GM10847 (cell line): ENCODE measurements around the gene SLC6A8.

Source experiments
- POLR2A ChIP-seq: IDR thresholded peaks from 2 replicates; pipeline ENCODE4 v1.6.1; 2011; ENCODE audit not compliant: insufficient read length; ENCODE audit errors: extremely low read depth

Gene SLC6A8

GRCh38 chrX:153697924-153698865 lies 10.5 kb downstream of the SLC6A8 start:
- no peak for TF ChIP-seq POLR2A

- no peak for TF ChIP-seq POLR2A
These were observed 12.7 kb downstream of the SLC6A8 start for GRCh38 chrX:153700376-153700945.

GRCh38 chrX:153700967-153701366 lies 13.2 kb downstream of the SLC6A8 start:
- no peak for TF ChIP-seq POLR2A

GRCh38 chrX:153701706-153702105 lies 14.0 kb downstream of the SLC6A8 start:
- no peak for TF ChIP-seq POLR2A

GRCh38 chrX:153702336-153703035 lies 14.8 kb downstream of the SLC6A8 start:
- no peak for TF ChIP-seq POLR2A

- no peak for TF ChIP-seq POLR2A
These were observed 15.3 kb downstream of the SLC6A8 start for GRCh38 chrX:153703036-153703370.

- TF ChIP-seq POLR2A = no peak
These were observed 16.3 kb downstream of the SLC6A8 start for GRCh38 chrX:153704021-153704526.

- no peak for TF ChIP-seq POLR2A
These were observed 19.1 kb downstream of the SLC6A8 start for GRCh38 chrX:153706799-153707198.

- TF ChIP-seq POLR2A = no peak
These were observed 19.7 kb downstream of the SLC6A8 start for GRCh38 chrX:153707406-153707805.

- no peak for TF ChIP-seq POLR2A
These were observed 20.7 kb downstream of the SLC6A8 start for GRCh38 chrX:153708415-153708814.

- TF ChIP-seq POLR2A = no peak
These were observed 22.3 kb downstream of the SLC6A8 start for GRCh38 chrX:153709726-153710674.

GRCh38 chrX:153714256-153714655 lies 26.5 kb downstream of the SLC6A8 start:
- TF ChIP-seq POLR2A = no peak

GRCh38 chrX:153717445-153717844 lies 29.7 kb downstream of the SLC6A8 start:
- TF ChIP-seq POLR2A = no peak

GRCh38 chrX:153719238-153719637 lies 31.5 kb downstream of the SLC6A8 start:
- TF ChIP-seq POLR2A = no peak

GRCh38 chrX:153719701-153720100 lies 32.0 kb downstream of the SLC6A8 start:
- TF ChIP-seq POLR2A = no peak
